Stimulated activated CD4-positive, alpha-beta T cell treated with anti-CD3 and anti-CD28 coated beads, TNF-alpha, amount 100 ng/mL, for 1 hour (primary cell): ENCODE results near the gene ASAH2.
A peak's percentile ranks its signal among the peaks of the same experiment; 100 is the strongest.
"Not testable (repeated sequence)": the region's sequence is repeated elsewhere in the genome, so short reads cannot be mapped to it uniquely, and the experiment has no call there.

Experiments used
- DNase-seq, 3 donors: peaks; one replicate each; pipeline ENCODE4 v3.0.0-alpha.2; 2020; ENCODE audit warnings: low read depth in 3 of 3, low spot score in 1 of 3

ASAH2 gene

DNA sequence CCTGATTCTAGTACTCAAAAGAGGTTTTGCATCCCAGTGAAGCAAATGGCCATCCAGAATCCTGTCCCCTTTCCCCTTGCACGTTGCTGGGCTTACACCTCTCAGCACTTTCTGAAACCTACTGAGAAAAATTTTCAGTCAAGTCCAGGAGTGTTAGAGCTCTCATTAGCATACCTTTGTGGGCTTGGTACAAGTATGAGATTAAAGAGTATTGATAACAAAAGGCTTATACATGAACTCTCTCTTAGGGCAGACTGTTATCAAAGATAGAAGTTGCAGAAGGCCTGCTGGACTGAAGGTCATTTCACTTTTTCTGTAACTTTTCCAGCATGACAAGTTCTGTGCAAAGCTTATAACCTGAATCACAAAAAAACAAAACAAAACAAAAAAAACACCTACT lies at the start of gene ASAH2:
Gene ASAH2, minus strand, starts transcription at position 123 of the 400 bp plus-strand sequence. CDS start 2,906 bp downstream, outside the sequence.
- no peak for DNase-seq

DNA sequence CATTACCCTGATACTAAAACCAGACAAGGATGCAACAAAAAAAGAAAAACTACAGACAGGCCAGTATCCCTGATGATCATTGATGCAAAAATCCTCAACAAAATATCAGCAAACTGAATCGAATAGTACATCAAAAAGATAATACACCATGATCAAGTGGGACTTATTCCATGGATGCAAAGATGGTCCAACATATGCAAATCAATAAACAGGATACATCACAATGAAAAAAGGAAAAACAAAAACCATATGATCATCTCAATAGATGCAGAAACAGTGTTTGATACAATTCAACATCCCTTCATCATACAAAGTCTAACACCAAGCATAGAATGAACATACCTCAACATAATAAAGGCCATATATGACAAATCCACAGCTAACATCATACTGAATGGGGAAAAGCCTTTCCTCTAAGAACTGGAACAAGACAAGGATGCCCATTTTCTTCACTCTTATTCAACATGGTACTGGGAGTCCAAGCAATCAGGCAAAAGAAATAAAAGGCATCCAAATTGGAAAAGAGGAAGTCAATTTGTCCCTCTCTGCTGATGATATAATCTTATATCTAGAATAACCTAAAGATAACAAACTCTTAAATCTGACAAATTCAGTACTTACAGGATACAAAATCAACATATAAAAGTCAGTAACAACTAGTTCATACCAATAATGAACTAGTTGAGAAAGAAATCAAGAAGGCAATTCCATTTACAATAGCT lies 48.8 kb upstream of the ASAH2 start:
- no peak for DNase-seq

GRCh38 chr10:50295367-50295766 lies 44.1 kb upstream of the ASAH2 start:
- no peak for DNase-seq

DNA sequence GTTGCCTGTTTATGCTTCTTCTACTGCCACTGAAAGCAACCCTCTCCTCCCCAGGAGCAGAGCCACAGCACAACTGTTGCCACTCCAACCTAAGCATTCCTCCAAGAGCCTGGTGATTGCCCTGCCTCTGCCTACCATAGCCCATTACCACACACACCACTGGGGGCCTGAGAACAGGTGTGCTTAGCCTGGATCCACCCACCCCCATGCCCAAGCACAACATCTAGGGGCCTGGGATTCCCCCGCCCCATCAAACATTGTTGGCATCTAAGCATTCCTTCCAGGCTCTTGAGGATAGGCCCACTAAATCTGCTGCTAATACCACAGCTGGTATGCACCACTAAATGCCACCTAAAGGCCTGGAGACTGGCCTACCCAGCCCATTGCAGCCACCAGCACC lies 43.3 kb upstream of the ASAH2 start:
- DNase-seq: no peak

GRCh38 chr10:50293513-50294313 lies 42.4 kb upstream of the ASAH2 start:
- DNase-seq: no peak

- no peak for DNase-seq
Measured at GRCh38 chr10:50291261-50291850, 40.0 kb upstream of the ASAH2 start.

GRCh38 chr10:50289196-50289595 lies 37.9 kb upstream of the ASAH2 start:
- no peak for DNase-seq

DNA sequence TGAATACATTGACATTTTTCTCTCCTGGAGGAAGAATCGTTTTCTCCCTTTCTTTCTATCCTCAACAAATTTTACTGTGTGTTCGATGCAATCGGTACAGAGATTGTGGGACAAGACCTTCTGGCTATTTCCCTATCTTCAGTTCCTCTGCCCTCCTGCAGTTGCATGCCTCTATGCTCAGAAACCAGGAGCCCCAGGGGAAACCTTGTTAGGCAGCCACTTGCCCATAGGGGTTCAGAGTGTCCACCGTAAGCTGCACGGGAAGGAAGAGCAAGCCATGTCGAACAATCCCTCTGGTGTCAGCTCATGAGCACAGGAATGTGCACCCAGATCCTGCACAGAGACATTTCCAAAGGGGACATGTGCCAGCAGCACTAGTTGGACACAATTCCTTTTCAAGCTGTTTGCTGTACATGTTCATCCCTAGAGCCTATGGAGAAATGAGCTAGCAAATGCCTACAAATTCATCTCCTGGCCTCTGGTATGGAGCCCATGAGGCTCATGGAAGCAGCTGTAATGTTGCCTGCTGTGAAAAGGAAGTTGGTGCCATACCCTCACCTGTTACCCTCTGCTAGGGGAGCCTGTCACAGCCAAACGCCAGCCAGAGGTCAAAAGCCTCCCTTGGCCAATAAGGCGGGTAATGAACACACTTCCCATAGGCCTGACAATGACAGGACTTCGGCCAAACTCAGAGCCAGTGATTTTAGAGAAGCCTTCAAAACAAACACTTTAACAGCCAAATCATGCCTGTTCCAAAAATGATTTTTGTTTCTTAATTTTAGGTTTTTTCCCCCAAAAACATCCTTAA lies 35.9 kb upstream of the ASAH2 start:
- DNase-seq: no peak

DNA sequence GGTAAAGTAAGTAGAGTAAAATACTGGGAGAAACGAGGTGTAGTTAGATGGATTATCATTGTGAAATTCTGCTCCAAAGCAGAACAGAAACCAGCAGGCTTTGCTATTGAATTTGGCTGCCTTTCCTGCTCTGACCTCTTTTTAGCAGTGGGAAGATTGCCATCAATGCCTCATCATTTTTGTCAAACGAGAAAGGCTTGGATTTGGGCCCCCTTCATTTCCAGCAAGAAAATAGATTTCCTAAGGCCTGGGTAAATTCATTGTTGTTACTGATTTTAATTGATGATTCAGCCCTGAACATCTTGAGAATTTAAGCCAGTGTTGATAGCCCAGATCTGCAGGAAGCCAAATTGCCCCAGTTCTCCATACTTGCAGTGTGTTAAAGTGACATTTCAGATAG lies 35.2 kb upstream of the ASAH2 start:
- DNase-seq: no peak

DNA sequence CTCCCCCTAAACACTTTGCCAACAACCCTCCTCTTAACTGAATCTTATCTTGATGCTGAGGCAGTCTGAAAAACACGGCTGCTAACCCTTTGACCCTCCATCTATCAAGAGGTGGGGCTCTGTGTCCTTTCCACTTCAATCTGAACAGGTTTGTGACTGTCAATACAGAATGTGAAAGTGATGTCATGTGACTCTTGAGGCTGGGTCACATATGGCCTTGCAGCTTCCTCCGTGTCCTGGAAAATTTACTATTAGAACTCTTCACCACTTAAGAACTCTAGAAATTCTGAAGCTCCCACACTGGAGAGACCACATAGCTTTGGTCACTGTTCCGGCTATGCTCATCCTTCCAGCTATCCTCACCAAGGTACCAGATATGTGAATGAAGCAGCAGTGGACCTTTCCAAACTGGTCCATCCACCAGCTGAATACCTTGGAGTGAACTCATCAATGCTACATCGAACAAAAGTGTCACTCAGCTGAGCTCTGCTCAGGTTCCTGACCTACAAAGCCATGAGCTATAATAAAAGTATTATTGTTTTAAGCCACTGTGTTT lies 30.7 kb upstream of the ASAH2 start:
- no peak for DNase-seq

GRCh38 chr10:50281210-50281966 lies 30.1 kb upstream of the ASAH2 start:
- DNase-seq: no peak

- no peak for DNase-seq
Measured at GRCh38 chr10:50280049-50280841, 28.9 kb upstream of the ASAH2 start.

DNA sequence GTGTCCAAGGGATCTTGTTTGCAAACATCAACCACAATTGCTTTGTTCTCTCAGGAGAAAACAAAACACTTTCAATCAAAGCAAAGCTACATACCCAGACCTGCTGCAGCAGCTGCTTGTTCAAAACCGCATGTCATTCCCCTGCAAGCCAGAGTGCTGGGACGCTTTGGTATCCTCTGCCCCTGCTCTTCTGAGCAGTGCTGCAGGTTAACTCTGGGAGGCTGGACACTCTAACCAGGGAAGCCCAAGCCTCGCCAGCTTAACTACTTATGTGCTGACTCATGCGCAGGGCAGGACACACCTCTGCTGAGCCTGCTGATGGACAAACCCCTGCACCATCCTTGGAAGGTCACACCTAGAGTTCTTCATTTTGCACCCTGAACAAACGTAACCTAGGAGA lies 28.2 kb upstream of the ASAH2 start:
- no peak for DNase-seq

DNA sequence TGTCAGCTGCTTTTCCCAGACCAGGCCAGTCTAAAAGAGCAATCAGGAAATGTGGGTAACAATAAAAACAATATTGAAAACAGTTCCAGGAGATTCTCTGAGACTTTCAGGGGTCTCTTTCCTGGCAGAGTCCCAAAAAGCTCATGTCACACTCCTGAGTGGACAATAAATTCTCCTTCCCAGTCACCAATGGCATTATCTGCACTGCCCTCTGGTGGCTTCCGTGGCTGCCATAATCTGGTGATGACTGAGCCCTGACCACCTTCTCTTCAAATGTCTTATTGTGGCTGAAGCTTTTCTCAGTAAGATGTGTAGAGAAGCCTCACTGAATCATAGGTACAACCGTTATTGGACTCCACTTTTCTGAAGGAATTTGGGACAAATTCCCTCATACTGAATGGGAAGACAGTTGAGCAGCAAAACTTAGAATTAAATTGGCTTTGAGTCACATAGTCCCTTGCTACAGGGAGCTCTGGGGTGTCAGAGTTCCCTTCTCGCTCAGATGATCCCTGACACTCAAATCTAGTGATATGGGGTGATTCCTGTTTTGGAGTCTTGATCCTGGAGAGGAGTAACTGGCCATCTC lies 24.4 kb upstream of the ASAH2 start:
- peak in 1 of 3 donors; percentile 12 for DNase-seq

DNA sequence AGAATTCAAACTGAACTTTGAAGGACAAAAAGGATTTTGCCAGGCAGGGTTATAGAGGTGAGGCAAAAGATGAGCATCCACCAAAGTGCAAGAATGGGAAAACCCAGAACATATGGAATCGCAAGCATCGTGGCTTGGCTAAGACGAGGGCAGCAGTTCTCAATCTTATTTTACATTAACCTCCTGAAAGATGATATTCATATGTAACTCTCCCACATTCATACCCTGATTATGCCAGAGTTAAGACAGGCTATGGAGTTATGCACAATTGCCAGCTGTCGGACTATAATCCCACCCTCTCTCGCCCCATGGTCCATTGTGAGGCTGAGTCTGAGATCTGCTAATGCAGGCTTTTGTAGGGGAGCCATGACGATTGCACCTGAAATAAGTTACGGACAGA lies 21.2 kb upstream of the ASAH2 start:
- no peak for DNase-seq

DNA sequence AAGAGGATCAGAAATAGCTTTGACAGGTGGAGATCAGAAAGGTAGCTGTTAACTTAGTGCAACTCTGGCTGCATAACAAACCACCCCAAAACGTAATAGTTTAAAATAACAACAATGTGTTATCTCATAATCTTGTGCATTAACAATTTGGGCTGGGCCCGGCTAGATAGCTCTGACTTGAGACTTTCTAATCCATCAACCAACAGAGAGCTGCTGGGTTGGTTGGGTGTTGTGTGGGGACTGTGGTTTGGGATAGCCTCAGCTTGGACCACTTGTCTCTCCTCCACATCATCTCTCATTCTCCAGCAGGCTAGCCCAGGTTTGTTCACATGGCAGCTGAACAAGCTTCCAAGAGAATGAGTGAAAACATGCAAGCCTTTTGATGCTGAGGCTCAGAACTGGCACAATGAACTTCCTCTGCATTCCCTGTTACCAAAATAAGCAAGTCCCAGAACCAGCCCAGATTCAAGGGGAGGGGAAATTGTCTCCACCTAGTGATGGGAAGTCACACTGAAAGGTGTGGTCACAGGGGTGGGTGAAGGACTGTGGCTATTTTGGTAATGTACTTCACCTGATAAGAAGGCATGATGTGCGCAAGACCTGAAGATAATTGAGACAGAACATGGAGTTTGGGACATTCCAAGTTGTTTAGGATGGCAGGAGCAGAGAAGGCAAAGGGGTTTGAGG lies 20.4 kb upstream of the ASAH2 start:
- DNase-seq: no peak

- DNase-seq: not testable (repeated sequence)
Measured at GRCh38 chr10:50267877-50268276, 16.6 kb upstream of the ASAH2 start.

- not testable (repeated sequence) for DNase-seq
Measured at GRCh38 chr10:50262625-50263024, 11.3 kb upstream of the ASAH2 start.
